ENCODE results near the gene VGLL2. TPM values are rescaled to one million over a fixed set of nuclear protein-coding genes. Genes with fewer than 3 reads are reported as not detected.

VGLL2 gene, protein sequence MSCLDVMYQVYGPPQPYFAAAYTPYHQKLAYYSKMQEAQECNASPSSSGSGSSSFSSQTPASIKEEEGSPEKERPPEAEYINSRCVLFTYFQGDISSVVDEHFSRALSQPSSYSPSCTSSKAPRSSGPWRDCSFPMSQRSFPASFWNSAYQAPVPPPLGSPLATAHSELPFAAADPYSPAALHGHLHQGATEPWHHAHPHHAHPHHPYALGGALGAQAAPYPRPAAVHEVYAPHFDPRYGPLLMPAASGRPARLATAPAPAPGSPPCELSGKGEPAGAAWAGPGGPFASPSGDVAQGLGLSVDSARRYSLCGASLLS
- not detected for total RNA-seq (2021; fragmentation: NEBNext Ultra II Directional; extraction: Animal tissue kit (Norgen Biotek cat#: 25700))
- long read RNA-seq: 0 reads

- no peaks in the 10 kb centered on the region for H3K36me3 Mint-ChIP-seq (ENCODE audit: low read depth)
- H3K4me3 Mint-ChIP-seq: peak within 1 kb of the TSS; percentile 87
- no peaks in the 10 kb centered on the region for H3K9me3 Mint-ChIP-seq
- no peak for DNase-seq
- H3K4me1 Mint-ChIP-seq (ENCODE audit: low read depth): peaks cover 9% of the 10 kb centered on the region
- H3K27ac Mint-ChIP-seq: no peak within 1 kb of the TSS
- TF ChIP-seq, protein P1, sequence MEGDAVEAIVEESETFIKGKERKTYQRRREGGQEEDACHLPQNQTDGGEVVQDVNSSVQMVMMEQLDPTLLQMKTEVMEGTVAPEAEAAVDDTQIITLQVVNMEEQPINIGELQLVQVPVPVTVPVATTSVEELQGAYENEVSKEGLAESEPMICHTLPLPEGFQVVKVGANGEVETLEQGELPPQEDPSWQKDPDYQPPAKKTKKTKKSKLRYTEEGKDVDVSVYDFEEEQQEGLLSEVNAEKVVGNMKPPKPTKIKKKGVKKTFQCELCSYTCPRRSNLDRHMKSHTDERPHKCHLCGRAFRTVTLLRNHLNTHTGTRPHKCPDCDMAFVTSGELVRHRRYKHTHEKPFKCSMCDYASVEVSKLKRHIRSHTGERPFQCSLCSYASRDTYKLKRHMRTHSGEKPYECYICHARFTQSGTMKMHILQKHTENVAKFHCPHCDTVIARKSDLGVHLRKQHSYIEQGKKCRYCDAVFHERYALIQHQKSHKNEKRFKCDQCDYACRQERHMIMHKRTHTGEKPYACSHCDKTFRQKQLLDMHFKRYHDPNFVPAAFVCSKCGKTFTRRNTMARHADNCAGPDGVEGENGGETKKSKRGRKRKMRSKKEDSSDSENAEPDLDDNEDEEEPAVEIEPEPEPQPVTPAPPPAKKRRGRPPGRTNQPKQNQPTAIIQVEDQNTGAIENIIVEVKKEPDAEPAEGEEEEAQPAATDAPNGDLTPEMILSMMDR (IDR thresholded peaks at IDR 0.05): no peak
- H3K27me3 Mint-ChIP-seq (ENCODE audit: insufficient read depth): peaks cover 65% of the 10 kb centered on the region
Observed at GRCh38 chr6:117265410-117266256, at the start of gene VGLL2. TSS of gene VGLL2 (plus strand) at chr6:117265558. CDS start at chr6:117265764, 206 bp downstream.

GRCh38 chr6:117222861-117223260, 42.5 kb upstream of the VGLL2 start:
- TF ChIP-seq, protein P1 (IDR thresholded peaks at IDR 0.05): no peak
- no peak overlapping the region for H3K4me3 Mint-ChIP-seq
- no peak overlapping the region for H3K27ac Mint-ChIP-seq
- H3K4me1 Mint-ChIP-seq (ENCODE audit: low read depth): no peaks in the 10 kb centered on the region
- H3K9me3 Mint-ChIP-seq: peaks cover 23% of the 10 kb centered on the region
- peaks cover 4% of the 10 kb centered on the region; the same call in 1 of the 2 replicates for H3K27me3 Mint-ChIP-seq (ENCODE audit: insufficient read depth)
- DNase-seq: no peak
- H3K36me3 Mint-ChIP-seq (ENCODE audit: low read depth): no peaks in the 10 kb centered on the region

GRCh38 chr6:117226778-117227177, 38.6 kb upstream of the VGLL2 start:
- H3K27me3 Mint-ChIP-seq (ENCODE audit: insufficient read depth): peaks cover 1% of the 10 kb centered on the region; the same call in 1 of the 2 replicates
- peaks cover 31% of the 10 kb centered on the region for H3K9me3 Mint-ChIP-seq
- H3K4me3 Mint-ChIP-seq: no peak overlapping the region

DNA sequence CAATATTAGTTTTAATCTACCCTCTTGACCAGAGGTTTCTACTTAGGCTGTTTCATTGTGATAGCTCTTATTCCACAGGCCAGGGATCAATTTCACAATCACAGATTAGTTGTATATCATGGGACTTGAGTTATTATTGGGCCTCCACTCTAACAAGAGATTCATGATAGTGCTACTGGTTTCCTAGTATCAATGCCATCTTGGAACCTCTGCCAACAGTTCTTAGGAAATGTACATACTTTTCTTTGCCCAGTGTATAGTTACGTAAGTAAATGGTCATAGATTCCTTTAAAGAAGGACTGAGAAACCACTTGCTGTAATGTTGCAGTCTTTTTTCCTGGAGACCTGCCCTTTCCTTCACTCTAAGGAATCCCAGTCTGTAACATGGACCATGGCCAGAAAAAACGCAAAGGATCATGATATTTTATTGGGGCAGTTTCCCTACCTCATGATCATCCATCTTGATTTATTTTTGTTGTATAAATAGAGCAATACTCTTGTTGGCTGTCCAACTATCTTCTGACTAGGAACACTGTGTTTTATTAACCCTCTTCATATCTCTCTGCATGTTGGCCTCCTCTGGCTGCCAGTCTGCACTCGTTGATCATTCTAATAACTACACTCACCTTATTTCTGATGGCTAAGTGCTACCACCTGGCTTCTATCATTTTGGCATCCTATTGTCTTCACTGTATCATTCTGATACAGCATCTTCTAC, 38.0 kb upstream of the VGLL2 start:
- H3K27ac Mint-ChIP-seq: no peak overlapping the region
- H3K27me3 Mint-ChIP-seq (ENCODE audit: insufficient read depth): peaks cover 1% of the 10 kb centered on the region; the same call in 1 of the 2 replicates
- no peak overlapping the region for H3K4me3 Mint-ChIP-seq
- no peak for DNase-seq
- no peaks in the 10 kb centered on the region for H3K4me1 Mint-ChIP-seq (ENCODE audit: low read depth)
- peaks cover 31% of the 10 kb centered on the region for H3K9me3 Mint-ChIP-seq
- TF ChIP-seq, protein P1 (IDR thresholded peaks at IDR 0.05): no peak
- no peaks in the 10 kb centered on the region for H3K36me3 Mint-ChIP-seq (ENCODE audit: low read depth)

More at GRCh38 chr6:117226778-117227177, 38.6 kb upstream of the VGLL2 start:
- no peaks in the 10 kb centered on the region for H3K4me1 Mint-ChIP-seq (ENCODE audit: low read depth)
- H3K36me3 Mint-ChIP-seq (ENCODE audit: low read depth): no peaks in the 10 kb centered on the region
- TF ChIP-seq, protein P1 (IDR thresholded peaks at IDR 0.05): no peak
- no peak for DNase-seq
- no peak overlapping the region for H3K27ac Mint-ChIP-seq

GRCh38 chr6:117228202-117228601, 37.2 kb upstream of the VGLL2 start:
- Mint-ChIP-seq H3K27ac (no peak overlapping the region), H3K9me3 (peaks cover 36% of the 10 kb centered on the region), H3K27me3 (ENCODE audit: insufficient read depth) (peaks cover 1% of the 10 kb centered on the region; the same call in 1 of the 2 replicates), H3K4me3 (no peak overlapping the region), H3K36me3 (ENCODE audit: low read depth) (no peaks in the 10 kb centered on the region), H3K4me1 (ENCODE audit: low read depth) (no peaks in the 10 kb centered on the region)
- no peak for DNase-seq
- TF ChIP-seq, protein P1 (IDR thresholded peaks at IDR 0.05): no peak

Measured in HFFc6 (cell line).